Lung (tissue), 12 donors: ENCODE results near the gene CDH26. TPM values are rescaled to one million over a fixed set of nuclear protein-coding genes. Genes with fewer than 3 reads are reported as not detected.

Experiments
- ATAC-seq: fragments of 200-7000 bp; cut with Tn5 transposase; one replicate; pipeline ENCODE4 v1.9.1; 2020; ENCODE audit warnings: moderate number of reproducible peaks; ENCODE audit not compliant: insufficient read depth, low FRiP score
- DNase-seq, 3 donors: peaks; one replicate each; pipeline ENCODE4 v3.0.0-alpha.2; 2013 to 2017
- H3K27ac ChIP-seq, 2 donors: one replicate each; pipeline ENCODE4 v1.5.1; 2013; ENCODE audit warnings: mild to moderate bottlenecking in 2 of 2, moderate library complexity in 2 of 2, control low read depth in 1 of 2, inconsistent platforms in 1 of 2, low read depth in 1 of 2, low read length in 1 of 2
- H3K27me3 ChIP-seq, 3 donors: one replicate each; pipeline ENCODE4 v1.5.1; 2013; ENCODE audit warnings: low read length in 2 of 3; ENCODE audit not compliant: control insufficient read depth in 3 of 3, insufficient read depth in 3 of 3
- H3K36me3 ChIP-seq, 4 donors: one replicate each; pipeline ENCODE4 v1.5.1; 2013; ENCODE audit warnings: low read length in 4 of 4, mild to moderate bottlenecking in 1 of 4, moderate library complexity in 1 of 4; ENCODE audit not compliant: control insufficient read depth in 4 of 4, insufficient read depth in 4 of 4
- H3K4me1 ChIP-seq, 5 donors: one replicate each; pipeline ENCODE4 v1.5.1; 2013; ENCODE audit warnings: low read length in 5 of 5, mild to moderate bottlenecking in 2 of 5, moderate library complexity in 1 of 5; ENCODE audit not compliant: control insufficient read depth in 5 of 5, insufficient read depth in 5 of 5
- H3K4me3 ChIP-seq: one replicate; pipeline ENCODE4 v1.5.1; 2013; ENCODE audit warnings: mild to moderate bottlenecking, control low read depth, moderate library complexity
- H3K9ac ChIP-seq, 2 donors: one replicate each; pipeline ENCODE4 v1.5.1; 2013; ENCODE audit warnings: low read length in 2 of 2, control low read depth in 1 of 2; ENCODE audit not compliant: insufficient read depth in 1 of 2
- H3K9me3 ChIP-seq, 4 donors: one replicate each; pipeline ENCODE4 v1.5.1; 2013; ENCODE audit warnings: low read length in 3 of 4, mild to moderate bottlenecking in 1 of 4, moderate library complexity in 1 of 4; ENCODE audit not compliant: control insufficient read depth in 4 of 4, insufficient read depth in 3 of 4
- WGBS, 2 donors: extraction: QIAGEN DNeasy Blood & Tissue Kit; methylation state at CpG; one replicate each; pipeline ENCODE4 v1.1.7; 2013; 5-methylcytosine and 5-hydroxymethylcytosine counted together
- polyA plus RNA-seq, 2 donors: library from polyadenylated mRNA; stranded (reverse); fragments of 200-250 nt; gene quantifications; one replicate each; pipeline ENCODE4 v1.2.1, GENCODE V29; 2013
- total RNA-seq, 2 donors: library from RNA; depleted of rRNA in 1 of 2; stranded (reverse); fragments of >200 nt in 1 of 2; gene quantifications; one replicate each; pipeline ENCODE4 v1.2.1, GENCODE V29; 2014 to 2021
- TF ChIP-seq, protein P1 (sequence below): IDR thresholded peaks from 2 replicates; pipeline ENCODE4 v1.5.1; 2012; ENCODE audit warnings: mild to moderate bottlenecking; ENCODE audit errors: control extremely low read depth, extremely low read depth
- donor health status: control.
- donor health status: control.
- donor health status: Bipolar disorder and iron deficiency.
- donor health status: healthy.
- donor health status: DM: yes; HTN: yes; CAD: no.

Gene CDH26
- total and polyA plus RNA-seq, 4 donors: 5.7 to 11.3 (median 7.8) TPM

DNA sequence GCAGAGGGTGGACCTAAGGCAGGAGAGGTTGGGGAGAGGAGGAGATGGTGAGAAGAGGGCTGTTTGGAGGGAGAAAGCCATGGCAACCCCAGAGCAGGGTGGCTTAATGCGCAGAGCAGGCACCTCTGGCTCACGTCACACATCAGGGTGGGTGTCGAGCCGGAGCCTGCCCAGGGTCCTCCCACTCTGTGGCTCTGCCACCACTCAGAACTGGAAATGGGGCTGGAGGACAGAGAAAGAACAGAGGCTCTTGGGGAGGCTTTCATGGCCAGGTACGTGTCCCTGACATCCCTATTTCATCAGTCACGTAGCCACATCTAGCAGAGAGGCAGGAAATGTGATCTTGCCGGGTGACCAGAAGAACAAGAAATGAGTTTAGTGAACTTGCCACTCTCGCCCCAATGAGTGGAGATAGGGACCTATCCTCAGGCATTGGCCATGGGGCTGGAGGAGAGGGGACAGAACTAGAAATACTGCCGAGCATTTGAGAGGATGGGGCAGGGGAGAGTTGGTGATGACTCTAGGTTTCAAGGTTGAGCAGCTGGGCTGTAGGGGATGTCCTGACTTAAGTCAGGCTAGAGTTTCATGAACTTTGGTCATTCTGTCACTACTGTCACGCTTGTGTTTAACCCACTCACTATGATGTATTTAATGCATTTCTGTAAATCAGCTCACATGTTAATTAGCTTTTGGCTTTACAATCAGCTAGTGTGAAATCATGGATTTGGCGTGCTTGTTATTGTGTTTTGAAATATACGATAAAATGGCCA lies 52.7 kb downstream of the CDH26 start:
- TF ChIP-seq, protein P1, sequence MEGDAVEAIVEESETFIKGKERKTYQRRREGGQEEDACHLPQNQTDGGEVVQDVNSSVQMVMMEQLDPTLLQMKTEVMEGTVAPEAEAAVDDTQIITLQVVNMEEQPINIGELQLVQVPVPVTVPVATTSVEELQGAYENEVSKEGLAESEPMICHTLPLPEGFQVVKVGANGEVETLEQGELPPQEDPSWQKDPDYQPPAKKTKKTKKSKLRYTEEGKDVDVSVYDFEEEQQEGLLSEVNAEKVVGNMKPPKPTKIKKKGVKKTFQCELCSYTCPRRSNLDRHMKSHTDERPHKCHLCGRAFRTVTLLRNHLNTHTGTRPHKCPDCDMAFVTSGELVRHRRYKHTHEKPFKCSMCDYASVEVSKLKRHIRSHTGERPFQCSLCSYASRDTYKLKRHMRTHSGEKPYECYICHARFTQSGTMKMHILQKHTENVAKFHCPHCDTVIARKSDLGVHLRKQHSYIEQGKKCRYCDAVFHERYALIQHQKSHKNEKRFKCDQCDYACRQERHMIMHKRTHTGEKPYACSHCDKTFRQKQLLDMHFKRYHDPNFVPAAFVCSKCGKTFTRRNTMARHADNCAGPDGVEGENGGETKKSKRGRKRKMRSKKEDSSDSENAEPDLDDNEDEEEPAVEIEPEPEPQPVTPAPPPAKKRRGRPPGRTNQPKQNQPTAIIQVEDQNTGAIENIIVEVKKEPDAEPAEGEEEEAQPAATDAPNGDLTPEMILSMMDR: no peak
- DNase-seq (no peak), ATAC-seq (no peak)
- Histone ChIP-seq H3K4me1 (no peaks in the 10 kb centered on the region), H3K9ac (no peak overlapping the region), H3K4me3 (no peak overlapping the region), H3K27ac (no peak overlapping the region), H3K9me3 (peaks cover 0 to 3% (median 0%) of the 10 kb centered on the region in 4 donors), H3K36me3 (peaks cover 0 to 5% (median 0%) of the 10 kb centered on the region in 4 donors), H3K27me3 (no peaks in the 10 kb centered on the region)
- 83 to 91% methylated on average over 12 of the region's 12 CpGs for WGBS, 2 donors

DNA sequence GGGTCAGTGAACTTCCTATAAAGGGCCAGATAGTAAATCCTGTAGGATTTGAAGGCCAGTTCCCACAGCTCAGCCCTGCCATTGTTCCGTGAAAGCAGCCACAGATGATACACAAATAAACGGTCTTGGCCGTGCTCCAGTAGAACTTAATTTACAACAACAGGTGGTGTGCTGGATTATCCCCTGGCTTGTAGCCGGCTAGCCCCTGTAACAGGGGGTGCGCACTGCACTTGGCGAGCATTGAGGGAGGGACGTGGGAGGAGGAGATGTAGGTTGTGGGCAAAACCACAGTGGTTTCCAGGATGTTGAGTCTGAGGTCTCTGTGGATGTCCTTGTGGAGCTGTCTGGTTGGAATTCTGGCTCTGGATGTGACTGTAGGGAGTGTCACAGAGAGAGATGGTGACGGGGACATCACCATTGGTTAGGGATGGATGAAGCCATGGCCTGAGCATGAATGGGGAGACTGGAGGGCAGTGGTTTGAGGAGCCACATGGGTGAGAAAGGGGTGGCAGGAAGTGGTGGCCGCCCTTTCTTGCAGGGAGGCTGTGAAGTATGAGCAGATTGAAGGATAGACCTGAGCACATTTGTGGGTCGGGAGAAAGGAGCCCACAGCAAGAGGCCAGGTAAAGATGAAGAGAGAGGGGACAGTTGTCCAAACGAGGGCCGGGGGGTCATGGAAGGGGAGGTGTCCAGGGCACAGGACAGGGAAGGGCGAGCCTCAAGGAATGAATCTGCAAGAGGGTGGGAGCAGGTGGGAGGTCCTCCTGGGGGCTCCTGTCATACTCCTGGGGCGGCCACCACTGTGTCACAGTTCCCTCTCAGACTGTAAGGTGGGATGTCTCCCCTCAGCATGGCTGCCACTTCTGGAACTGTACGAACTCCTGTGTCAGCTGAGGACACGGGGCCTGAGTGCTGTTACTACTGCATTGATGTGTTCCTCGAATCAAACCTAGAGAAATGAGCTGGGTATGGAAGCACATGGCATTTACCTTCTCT lies 53.6 kb downstream of the CDH26 start:
- H3K9ac ChIP-seq: no peak overlapping the region
- H3K36me3 ChIP-seq: peaks cover 0 to 5% (median 0%) of the 10 kb centered on the region in 4 donors
- DNase-seq (no peak), ATAC-seq (no peak)
- no peaks in the 10 kb centered on the region for H3K27me3 ChIP-seq
- no peaks in the 10 kb centered on the region for H3K4me1 ChIP-seq
- H3K4me3 ChIP-seq: no peak overlapping the region
- peaks cover 0 to 3% (median 0%) of the 10 kb centered on the region in 4 donors for H3K9me3 ChIP-seq
- H3K27ac ChIP-seq: no peak overlapping the region
- WGBS, 2 donors: 74 to 79% methylated on average over 17 of the region's 17 CpGs
- TF ChIP-seq, protein P1: no peak

DNA sequence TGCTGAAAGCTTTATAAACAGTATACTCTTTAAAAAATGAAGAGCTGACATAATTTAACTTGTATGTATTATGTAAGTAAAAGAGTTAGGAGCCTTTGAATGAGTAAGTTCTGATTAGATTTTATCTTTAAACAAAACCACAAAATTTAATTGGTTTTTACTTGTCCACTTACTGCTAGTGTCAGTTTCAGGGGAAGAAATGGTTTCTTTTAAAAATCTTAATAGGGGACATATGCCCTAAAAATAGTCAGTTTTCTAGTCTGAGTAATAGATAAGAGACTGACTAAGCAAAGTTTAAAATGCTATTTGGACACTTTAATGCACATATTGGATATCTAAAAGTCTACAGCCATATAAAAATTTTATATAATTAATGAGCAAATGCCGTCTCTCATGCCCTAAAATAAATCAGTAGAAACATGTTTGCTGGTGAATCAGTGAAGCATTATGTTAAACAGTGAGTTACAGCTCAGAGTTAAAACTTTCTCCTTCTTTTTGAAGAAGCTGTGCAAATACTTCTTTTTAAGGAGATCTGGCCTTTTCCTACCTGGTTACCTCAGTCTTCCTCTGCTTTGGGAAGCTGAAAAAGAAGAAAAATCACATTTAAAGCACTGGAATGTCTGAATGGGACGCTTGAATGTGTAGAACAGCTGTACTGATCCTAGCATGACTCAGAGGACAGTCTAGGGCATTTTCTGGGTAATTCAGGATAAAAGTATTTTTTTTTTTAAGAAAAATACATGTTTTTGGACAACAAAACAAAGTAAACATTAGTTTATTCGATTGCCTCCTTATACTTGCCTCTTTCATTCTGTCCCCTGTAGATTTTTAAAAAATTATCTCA lies 55.3 kb downstream of the CDH26 start:
- Histone ChIP-seq H3K27ac (no peak overlapping the region), H3K36me3 (peaks cover 0 to 2% (median 0%) of the 10 kb centered on the region in 4 donors), H3K4me1 (no peaks in the 10 kb centered on the region), H3K9ac (no peak overlapping the region), H3K9me3 (peaks cover 0 to 3% (median 0%) of the 10 kb centered on the region in 4 donors), H3K27me3 (no peaks in the 10 kb centered on the region), H3K4me3 (no peak overlapping the region)
- ATAC-seq (no peak), DNase-seq (no peak)
- 80 to 84% methylated on average over 3 of the region's 3 CpGs for WGBS, 2 donors
- TF ChIP-seq, protein P1: no peak
